Measurements from ENCODE around the gene CGREF1.

The CGREF1 gene

DNA sequence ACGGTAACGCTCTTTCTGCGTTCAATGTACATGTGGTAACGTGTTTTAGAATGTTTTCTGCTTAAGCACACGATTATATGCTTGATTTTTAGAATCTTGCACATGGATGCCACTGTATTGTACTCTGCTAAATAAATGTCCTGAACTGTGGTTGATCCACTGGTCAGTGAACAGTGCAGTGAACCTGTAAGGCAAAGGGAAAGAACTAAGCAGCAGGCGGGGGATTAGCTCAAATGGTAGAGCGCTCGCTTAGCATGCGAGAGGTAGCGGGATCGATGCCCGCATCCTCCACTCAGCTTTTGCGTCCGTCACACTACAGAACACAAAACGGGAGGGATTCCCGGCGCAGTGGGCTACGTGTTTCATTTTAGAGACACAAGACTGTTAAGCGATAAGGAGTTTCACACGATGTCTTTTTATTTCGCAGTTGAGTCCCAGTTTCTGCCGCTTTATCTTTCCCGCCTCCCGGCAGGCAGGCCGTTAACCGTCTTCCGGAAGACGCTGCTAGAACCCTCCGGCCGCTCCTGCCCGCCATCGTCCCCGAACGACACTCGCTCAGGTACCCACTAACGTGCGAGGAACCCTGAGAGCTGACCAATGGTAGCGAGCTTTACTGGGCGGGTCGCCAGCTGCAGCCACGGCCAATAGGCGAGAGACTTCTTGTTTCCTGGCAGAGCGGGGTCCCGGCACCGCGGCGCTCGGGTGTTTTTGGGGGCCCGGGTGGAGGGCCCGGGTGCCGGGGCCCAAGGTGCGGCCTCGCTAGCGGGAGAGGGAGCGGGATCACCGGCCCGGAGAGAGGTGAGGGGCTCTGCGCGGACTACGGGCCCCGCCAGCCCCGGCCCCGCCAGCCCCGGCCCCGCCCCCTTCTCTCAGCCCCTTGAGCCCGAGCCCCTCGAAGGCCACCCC lies 67.7 kb downstream of the CGREF1 start, which contains the start of gene AGBL5 (continued):
- TF ChIP-seq GLIS1 (tag by site-specific recombination; IDR thresholded peaks at IDR 0.05) = no peak
- TF ChIP-seq ZNF600 (tag by site-specific recombination; IDR thresholded peaks at IDR 0.05) = peak; percentile 94
- TF ChIP-seq ZNF23 (tag by site-specific recombination; IDR thresholded peaks at IDR 0.05; ENCODE audit: borderline replicate concordance) = no peak
- TF ChIP-seq SCRT2 (tag by site-specific recombination; IDR thresholded peaks at IDR 0.05) = peak; percentile 38
- TF ChIP-seq ZNF426 (tag by site-specific recombination; IDR thresholded peaks at IDR 0.05) = no peak
- TF ChIP-seq, protein P1, sequence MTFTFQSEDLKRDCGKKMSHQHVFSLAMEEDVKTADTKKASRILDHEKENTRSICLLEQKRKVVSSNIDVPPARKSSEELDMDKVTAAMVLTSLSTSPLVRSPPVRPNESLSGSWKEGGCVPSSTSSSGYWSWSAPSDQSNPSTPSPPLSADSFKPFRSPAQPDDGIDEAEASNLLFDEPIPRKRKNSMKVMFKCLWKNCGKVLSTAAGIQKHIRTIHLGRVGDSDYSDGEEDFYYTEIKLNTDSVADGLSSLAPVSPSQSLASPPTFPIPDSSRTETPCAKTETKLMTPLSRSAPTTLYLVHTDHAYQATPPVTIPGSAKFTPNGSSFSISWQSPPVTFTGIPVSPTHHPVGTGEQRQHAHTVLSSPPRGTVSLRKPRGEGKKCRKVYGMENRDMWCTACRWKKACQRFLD (tag by site-specific recombination; IDR thresholded peaks at IDR 0.05) = no peak
- TF ChIP-seq ZNF610 (tag by site-specific recombination; IDR thresholded peaks at IDR 0.05; ENCODE audit: borderline replicate concordance) = peak; percentile 91
- no peak for TF ChIP-seq ZNF274 (IDR thresholded peaks at IDR 0.05; ENCODE audit: low read length)
- no peak for TF ChIP-seq ZNF274 (tag by site-specific recombination; IDR thresholded peaks at IDR 0.05; ENCODE audit: borderline replicate concordance)
- TF ChIP-seq ZNF664 (tag by site-specific recombination; IDR thresholded peaks at IDR 0.05) = peak; percentile 19; the same call in 1 of the 2 replicates
- TF ChIP-seq ZNF133 (tag by site-specific recombination; IDR thresholded peaks at IDR 0.05) = no peak
- peak; percentile 88 for TF ChIP-seq ZFP37 (tag by site-specific recombination; IDR thresholded peaks at IDR 0.05)
- TF ChIP-seq SP7 (tag by site-specific recombination; IDR thresholded peaks at IDR 0.05) = peak; percentile 85
- no peak for TF ChIP-seq KLF7 (tag by site-specific recombination; IDR thresholded peaks at IDR 0.05; ENCODE audit: borderline replicate concordance)
- TF ChIP-seq, protein P2, sequence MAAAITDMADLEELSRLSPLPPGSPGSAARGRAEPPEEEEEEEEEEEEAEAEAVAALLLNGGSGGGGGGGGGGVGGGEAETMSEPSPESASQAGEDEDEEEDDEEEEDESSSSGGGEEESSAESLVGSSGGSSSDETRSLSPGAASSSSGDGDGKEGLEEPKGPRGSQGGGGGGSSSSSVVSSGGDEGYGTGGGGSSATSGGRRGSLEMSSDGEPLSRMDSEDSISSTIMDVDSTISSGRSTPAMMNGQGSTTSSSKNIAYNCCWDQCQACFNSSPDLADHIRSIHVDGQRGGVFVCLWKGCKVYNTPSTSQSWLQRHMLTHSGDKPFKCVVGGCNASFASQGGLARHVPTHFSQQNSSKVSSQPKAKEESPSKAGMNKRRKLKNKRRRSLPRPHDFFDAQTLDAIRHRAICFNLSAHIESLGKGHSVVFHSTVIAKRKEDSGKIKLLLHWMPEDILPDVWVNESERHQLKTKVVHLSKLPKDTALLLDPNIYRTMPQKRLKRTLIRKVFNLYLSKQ (tag by site-specific recombination; IDR thresholded peaks at IDR 0.05; ENCODE audit: borderline replicate concordance) = no peak
- TF ChIP-seq ZNF571 (tag by site-specific recombination; IDR thresholded peaks at IDR 0.05) = no peak
- peak; percentile 17; the same call in 1 of the 2 replicates for TF ChIP-seq HOXA7 (CRISPR knock-in tag; IDR thresholded peaks at IDR 0.05; ENCODE audit: borderline replicate concordance)
- TF ChIP-seq, protein P3, sequence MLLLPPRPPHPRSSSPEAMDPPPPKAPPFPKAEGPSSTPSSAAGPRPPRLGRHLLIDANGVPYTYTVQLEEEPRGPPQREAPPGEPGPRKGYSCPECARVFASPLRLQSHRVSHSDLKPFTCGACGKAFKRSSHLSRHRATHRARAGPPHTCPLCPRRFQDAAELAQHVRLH (tag by site-specific recombination; IDR thresholded peaks at IDR 0.05) = peak; percentile 73
- TF ChIP-seq, protein P4, sequence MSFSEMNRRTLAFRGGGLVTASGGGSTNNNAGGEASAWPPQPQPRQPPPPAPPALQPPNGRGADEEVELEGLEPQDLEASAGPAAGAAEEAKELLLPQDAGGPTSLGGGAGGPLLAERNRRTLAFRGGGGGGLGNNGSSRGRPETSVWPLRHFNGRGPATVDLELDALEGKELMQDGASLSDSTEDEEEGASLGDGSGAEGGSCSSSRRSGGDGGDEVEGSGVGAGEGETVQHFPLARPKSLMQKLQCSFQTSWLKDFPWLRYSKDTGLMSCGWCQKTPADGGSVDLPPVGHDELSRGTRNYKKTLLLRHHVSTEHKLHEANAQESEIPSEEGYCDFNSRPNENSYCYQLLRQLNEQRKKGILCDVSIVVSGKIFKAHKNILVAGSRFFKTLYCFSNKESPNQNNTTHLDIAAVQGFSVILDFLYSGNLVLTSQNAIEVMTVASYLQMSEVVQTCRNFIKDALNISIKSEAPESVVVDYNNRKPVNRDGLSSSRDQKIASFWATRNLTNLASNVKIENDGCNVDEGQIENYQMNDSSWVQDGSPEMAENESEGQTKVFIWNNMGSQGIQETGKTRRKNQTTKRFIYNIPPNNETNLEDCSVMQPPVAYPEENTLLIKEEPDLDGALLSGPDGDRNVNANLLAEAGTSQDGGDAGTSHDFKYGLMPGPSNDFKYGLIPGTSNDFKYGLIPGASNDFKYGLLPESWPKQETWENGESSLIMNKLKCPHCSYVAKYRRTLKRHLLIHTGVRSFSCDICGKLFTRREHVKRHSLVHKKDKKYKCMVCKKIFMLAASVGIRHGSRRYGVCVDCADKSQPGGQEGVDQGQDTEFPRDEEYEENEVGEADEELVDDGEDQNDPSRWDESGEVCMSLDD (tag by site-specific recombination; IDR thresholded peaks at IDR 0.05) = peak; percentile 99
- TF ChIP-seq, protein P5, sequence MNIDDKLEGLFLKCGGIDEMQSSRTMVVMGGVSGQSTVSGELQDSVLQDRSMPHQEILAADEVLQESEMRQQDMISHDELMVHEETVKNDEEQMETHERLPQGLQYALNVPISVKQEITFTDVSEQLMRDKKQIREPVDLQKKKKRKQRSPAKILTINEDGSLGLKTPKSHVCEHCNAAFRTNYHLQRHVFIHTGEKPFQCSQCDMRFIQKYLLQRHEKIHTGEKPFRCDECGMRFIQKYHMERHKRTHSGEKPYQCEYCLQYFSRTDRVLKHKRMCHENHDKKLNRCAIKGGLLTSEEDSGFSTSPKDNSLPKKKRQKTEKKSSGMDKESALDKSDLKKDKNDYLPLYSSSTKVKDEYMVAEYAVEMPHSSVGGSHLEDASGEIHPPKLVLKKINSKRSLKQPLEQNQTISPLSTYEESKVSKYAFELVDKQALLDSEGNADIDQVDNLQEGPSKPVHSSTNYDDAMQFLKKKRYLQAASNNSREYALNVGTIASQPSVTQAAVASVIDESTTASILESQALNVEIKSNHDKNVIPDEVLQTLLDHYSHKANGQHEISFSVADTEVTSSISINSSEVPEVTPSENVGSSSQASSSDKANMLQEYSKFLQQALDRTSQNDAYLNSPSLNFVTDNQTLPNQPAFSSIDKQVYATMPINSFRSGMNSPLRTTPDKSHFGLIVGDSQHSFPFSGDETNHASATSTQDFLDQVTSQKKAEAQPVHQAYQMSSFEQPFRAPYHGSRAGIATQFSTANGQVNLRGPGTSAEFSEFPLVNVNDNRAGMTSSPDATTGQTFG (tag by site-specific recombination; IDR thresholded peaks at IDR 0.05; ENCODE audit: borderline replicate concordance) = 0 out of 2 replicates have a peak, but pooled peaks have one; percentile 49
- no peak for TF ChIP-seq ZNF223 (tag by site-specific recombination; IDR thresholded peaks at IDR 0.05)
- TF ChIP-seq, protein P6, sequence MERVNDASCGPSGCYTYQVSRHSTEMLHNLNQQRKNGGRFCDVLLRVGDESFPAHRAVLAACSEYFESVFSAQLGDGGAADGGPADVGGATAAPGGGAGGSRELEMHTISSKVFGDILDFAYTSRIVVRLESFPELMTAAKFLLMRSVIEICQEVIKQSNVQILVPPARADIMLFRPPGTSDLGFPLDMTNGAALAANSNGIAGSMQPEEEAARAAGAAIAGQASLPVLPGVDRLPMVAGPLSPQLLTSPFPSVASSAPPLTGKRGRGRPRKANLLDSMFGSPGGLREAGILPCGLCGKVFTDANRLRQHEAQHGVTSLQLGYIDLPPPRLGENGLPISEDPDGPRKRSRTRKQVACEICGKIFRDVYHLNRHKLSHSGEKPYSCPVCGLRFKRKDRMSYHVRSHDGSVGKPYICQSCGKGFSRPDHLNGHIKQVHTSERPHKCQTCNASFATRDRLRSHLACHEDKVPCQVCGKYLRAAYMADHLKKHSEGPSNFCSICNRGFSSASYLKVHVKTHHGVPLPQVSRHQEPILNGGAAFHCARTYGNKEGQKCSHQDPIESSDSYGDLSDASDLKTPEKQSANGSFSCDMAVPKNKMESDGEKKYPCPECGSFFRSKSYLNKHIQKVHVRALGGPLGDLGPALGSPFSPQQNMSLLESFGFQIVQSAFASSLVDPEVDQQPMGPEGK (tag by site-specific recombination; IDR thresholded peaks at IDR 0.05) = 0 out of 2 replicates have a peak, but pooled peaks have one; percentile 14
- TF ChIP-seq ZNF776 (tag by site-specific recombination; IDR thresholded peaks at IDR 0.05; ENCODE audit: borderline replicate concordance) = no peak

Data from HEK293 (cell line).